ENCODE data around the gene PVR.

PVR gene

GRCh38 chr19:44605547-44605946 lies 38.2 kb upstream of the PVR start:
- ChIA-PET CTCF (interaction anchor here (0.8 to 1.8 kb wide), 3 partner anchors 17 to 53 kb away, joined by 3 to 9 read pairs (median 5); no protein-coding TSS in a partner anchor), POLR2A (interaction anchor here (0.5 to 2.1 kb wide), 2 partner anchors 29 to 38 kb away, joined by 4 to 5 read pairs; partner anchors contain the start of gene PVR)
- no peak overlapping the region for H3K27ac ChIP-seq (ENCODE audit: extremely low read depth, low read depth, low read length)
- TF ChIP-seq PRDM10 (tag by site-specific recombination; IDR thresholded peaks at IDR 0.05) (peak; percentile 64), ZNF211 (tag by site-specific recombination; IDR thresholded peaks at IDR 0.05; ENCODE audit: low read depth) (no peak)
- no peak overlapping the region for H3K4me3 ChIP-seq (ENCODE audit: low read depth, low read length)
- H3K36me3 ChIP-seq (ENCODE audit: control insufficient read depth in 2 of 2, insufficient read depth in 1 of 2, low read length in 2 of 2) = no peaks in the 10 kb centered on the region
- H3K9me3 ChIP-seq (ENCODE audit: control insufficient read depth, insufficient read depth, low read depth, low read length) = no peaks in the 10 kb centered on the region
- H3K4me1 ChIP-seq (ENCODE audit: control insufficient read depth, insufficient read depth, low read length) = no peaks in the 10 kb centered on the region; the same call in 1 of the 2 replicates

DNA sequence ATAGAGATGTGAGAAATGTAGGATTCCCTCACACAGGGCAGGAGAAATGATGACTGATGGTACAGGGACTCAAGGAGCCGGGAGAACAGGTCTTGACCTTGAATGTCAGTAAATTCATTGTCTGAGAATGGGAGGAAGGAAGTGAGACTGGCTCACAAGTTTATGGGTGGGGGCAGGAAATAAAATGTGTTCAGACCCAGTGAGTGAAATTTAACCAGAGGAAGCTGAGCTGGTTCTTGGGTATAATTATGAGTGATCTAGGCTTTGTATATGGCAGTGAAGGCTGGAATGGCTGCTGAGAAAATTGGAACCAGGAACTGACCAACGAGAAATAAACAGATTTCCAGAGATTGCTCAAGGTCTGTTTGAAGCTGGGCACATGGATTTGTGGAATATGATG lies 36.7 kb upstream of the PVR start:
- ChIA-PET POLR2A (no interaction called here), CTCF (interaction anchor here (1.8 kb wide), 1 partner anchor 24 kb away, joined by 9 read pairs; no protein-coding TSS in a partner anchor)
- Histone ChIP-seq H3K27ac (ENCODE audit: extremely low read depth, low read depth, low read length) (no peak overlapping the region), H3K4me3 (ENCODE audit: low read depth, low read length) (no peak overlapping the region), H3K9me3 (ENCODE audit: control insufficient read depth, insufficient read depth, low read depth, low read length) (no peaks in the 10 kb centered on the region), H3K36me3 (ENCODE audit: control insufficient read depth in 2 of 2, insufficient read depth in 1 of 2, low read length in 2 of 2) (no peaks in the 10 kb centered on the region), H3K4me1 (ENCODE audit: control insufficient read depth, insufficient read depth, low read length) (no peaks in the 10 kb centered on the region; the same call in 1 of the 2 replicates)
- TF ChIP-seq PRDM10 (tag by site-specific recombination; IDR thresholded peaks at IDR 0.05) = no peak
- no peak for TF ChIP-seq ZNF747 (tag by site-specific recombination; IDR thresholded peaks at IDR 0.05)
- TF ChIP-seq ZNF223 (tag by site-specific recombination; IDR thresholded peaks at IDR 0.05) = no peak
- TF ChIP-seq ZNF433 (tag by site-specific recombination; IDR thresholded peaks at IDR 0.05; ENCODE audit: low read depth) = no peak
- TF ChIP-seq ZNF37A (tag by site-specific recombination; IDR thresholded peaks at IDR 0.05) = no peak
- TF ChIP-seq, protein P1, sequence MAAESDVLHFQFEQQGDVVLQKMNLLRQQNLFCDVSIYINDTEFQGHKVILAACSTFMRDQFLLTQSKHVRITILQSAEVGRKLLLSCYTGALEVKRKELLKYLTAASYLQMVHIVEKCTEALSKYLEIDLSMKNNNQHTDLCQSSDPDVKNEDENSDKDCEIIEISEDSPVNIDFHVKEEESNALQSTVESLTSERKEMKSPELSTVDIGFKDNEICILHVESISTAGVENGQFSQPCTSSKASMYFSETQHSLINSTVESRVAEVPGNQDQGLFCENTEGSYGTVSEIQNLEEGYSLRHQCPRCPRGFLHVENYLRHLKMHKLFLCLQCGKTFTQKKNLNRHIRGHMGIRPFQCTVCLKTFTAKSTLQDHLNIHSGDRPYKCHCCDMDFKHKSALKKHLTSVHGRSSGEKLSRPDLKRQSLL (tag by site-specific recombination; IDR thresholded peaks at IDR 0.05) = no peak
- no peak for TF ChIP-seq ZNF837 (tag by site-specific recombination; IDR thresholded peaks at IDR 0.05)
- TF ChIP-seq ZSCAN4 (tag by site-specific recombination; IDR thresholded peaks at IDR 0.05) = no peak
- TF ChIP-seq TRIM28 (IDR thresholded peaks at IDR 0.05; ENCODE audit: borderline replicate concordance, low read length) = no peak
- TF ChIP-seq ZNF600 (tag by site-specific recombination; IDR thresholded peaks at IDR 0.05) = no peak
- no peak for TF ChIP-seq KLF17 (tag by site-specific recombination; IDR thresholded peaks at IDR 0.05)
- TF ChIP-seq, protein P2, sequence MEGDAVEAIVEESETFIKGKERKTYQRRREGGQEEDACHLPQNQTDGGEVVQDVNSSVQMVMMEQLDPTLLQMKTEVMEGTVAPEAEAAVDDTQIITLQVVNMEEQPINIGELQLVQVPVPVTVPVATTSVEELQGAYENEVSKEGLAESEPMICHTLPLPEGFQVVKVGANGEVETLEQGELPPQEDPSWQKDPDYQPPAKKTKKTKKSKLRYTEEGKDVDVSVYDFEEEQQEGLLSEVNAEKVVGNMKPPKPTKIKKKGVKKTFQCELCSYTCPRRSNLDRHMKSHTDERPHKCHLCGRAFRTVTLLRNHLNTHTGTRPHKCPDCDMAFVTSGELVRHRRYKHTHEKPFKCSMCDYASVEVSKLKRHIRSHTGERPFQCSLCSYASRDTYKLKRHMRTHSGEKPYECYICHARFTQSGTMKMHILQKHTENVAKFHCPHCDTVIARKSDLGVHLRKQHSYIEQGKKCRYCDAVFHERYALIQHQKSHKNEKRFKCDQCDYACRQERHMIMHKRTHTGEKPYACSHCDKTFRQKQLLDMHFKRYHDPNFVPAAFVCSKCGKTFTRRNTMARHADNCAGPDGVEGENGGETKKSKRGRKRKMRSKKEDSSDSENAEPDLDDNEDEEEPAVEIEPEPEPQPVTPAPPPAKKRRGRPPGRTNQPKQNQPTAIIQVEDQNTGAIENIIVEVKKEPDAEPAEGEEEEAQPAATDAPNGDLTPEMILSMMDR (tag by site-specific recombination; IDR thresholded peaks at IDR 0.05) = no peak
- no peak for TF ChIP-seq ZBTB17 (tag by site-specific recombination; IDR thresholded peaks at IDR 0.05)
- TF ChIP-seq ZNF48 (tag by site-specific recombination; IDR thresholded peaks at IDR 0.05) = no peak
- TF ChIP-seq ZNF560 (tag by site-specific recombination; IDR thresholded peaks at IDR 0.05; ENCODE audit: borderline replicate concordance) = no peak
- TF ChIP-seq ZNF169 (tag by site-specific recombination; IDR thresholded peaks at IDR 0.05) = no peak
- no peak for TF ChIP-seq FEZF1 (tag by site-specific recombination; IDR thresholded peaks at IDR 0.05)

All from HEK293 (cell line).